Suprapubic skin (tissue), 4 donors: ENCODE data around the gene CNTN6. TPM values are rescaled to one million over a fixed set of nuclear protein-coding genes. Genes with fewer than 3 reads are reported as not detected.

Experiments
- DNase-seq, 2 donors: peaks; one replicate each; pipeline ENCODE4 v3.0.0-alpha.2; 2019; ENCODE audit warnings: low spot score in 2 of 2
- H3K27ac ChIP-seq: fragments of 200-600 bp; sonication (generic); one replicate; pipeline ENCODE4 v1.5.1; 2019
- H3K27me3 ChIP-seq: fragments of 200-600 bp; sonication (generic); one replicate; pipeline ENCODE4 v1.5.1; 2019
- H3K36me3 ChIP-seq: fragments of 200-600 bp; sonication (generic); one replicate; pipeline ENCODE4 v1.5.1; 2019
- H3K4me1 ChIP-seq: fragments of 200-600 bp; sonication (generic); one replicate; pipeline ENCODE4 v1.5.1; 2019
- H3K4me3 ChIP-seq: fragments of 200-600 bp; sonication (generic); one replicate; pipeline ENCODE4 v1.5.1; 2019; ENCODE audit warnings: mild to moderate bottlenecking
- H3K9me3 ChIP-seq: fragments of 200-600 bp; sonication (generic); one replicate; pipeline ENCODE4 v1.5.1; 2019
- CTCF ChIP-seq, 2 donors: fragments of 200-600 bp in 1 of 2; fragments of 450-650 bp in 1 of 2; sonication (generic) in 1 of 2; IDR thresholded peaks; one replicate each; pipeline ENCODE4 v1.5.1; 2016 to 2019; ENCODE audit warnings: antibody characterized with exemption in 2 of 2, mild to moderate bottlenecking in 1 of 2, moderate library complexity in 1 of 2
- EP300 ChIP-seq: sonication (generic); formaldehyde crosslinking; IDR thresholded peaks from one replicate; pipeline ENCODE4 v1.6.1; 2017; ENCODE audit warnings: antibody characterized with exemption
- POLR2A ChIP-seq, 2 donors: fragments of 450-650 bp; IDR thresholded peaks; one replicate each; pipeline ENCODE4 v1.6.1; 2017; ENCODE audit warnings: antibody characterized with exemption in 2 of 2, mild to moderate bottlenecking in 2 of 2, moderate library complexity in 2 of 2
- POLR2AphosphoS5 ChIP-seq, 3 donors: sonication (generic); formaldehyde crosslinking; IDR thresholded peaks; one replicate each; pipeline ENCODE4 v1.6.1; 2017; ENCODE audit warnings: antibody characterized with exemption in 3 of 3
- WGBS: methylation state at CpG from one replicate; pipeline ENCODE4 v1.1.5; 2018; 5-methylcytosine and 5-hydroxymethylcytosine counted together
- total RNA-seq, 4 donors: library from RNA; depleted of rRNA; stranded (reverse); fragments of >200 nt; gene quantifications; one replicate each; pipeline ENCODE4 v1.1.0, GENCODE V29; 2016

Gene CNTN6
- total RNA-seq, 4 donors from 2014 or later: not detected

GRCh38 chr3:1207904-1208303, 115.1 kb downstream of the CNTN6 start:
- DNase-seq: no peak
- 25% methylated on average over 2 of the region's 2 CpGs for WGBS

GRCh38 chr3:1214933-1215332, 122.1 kb downstream of the CNTN6 start:
- no peak for DNase-seq
- no peak overlapping the region for H3K4me3 ChIP-seq
- H3K27ac ChIP-seq: no peak overlapping the region
- no peaks in the 10 kb centered on the region for H3K27me3 ChIP-seq
- no peaks in the 10 kb centered on the region for H3K36me3 ChIP-seq
- 70% methylated on average over 3 of the region's 3 CpGs for WGBS
- no peaks in the 10 kb centered on the region for H3K4me1 ChIP-seq
- no peaks in the 10 kb centered on the region for H3K9me3 ChIP-seq
- no peak for TF ChIP-seq CTCF (IDR thresholded peaks at IDR 0.05)

More at GRCh38 chr3:1207904-1208303, 115.1 kb downstream of the CNTN6 start:
- no peaks in the 10 kb centered on the region for H3K4me1 ChIP-seq
- no peaks in the 10 kb centered on the region for H3K36me3 ChIP-seq
- no peak overlapping the region for H3K27ac ChIP-seq
- H3K4me3 ChIP-seq: no peak overlapping the region
- no peaks in the 10 kb centered on the region for H3K9me3 ChIP-seq
- H3K27me3 ChIP-seq: no peaks in the 10 kb centered on the region
- no peak for TF ChIP-seq POLR2A (IDR thresholded peaks at IDR 0.05)
- TF ChIP-seq CTCF (IDR thresholded peaks at IDR 0.05): no peak
- TF ChIP-seq EP300: no peak
- TF ChIP-seq POLR2AphosphoS5 (IDR thresholded peaks at IDR 0.05): no peak

- WGBS: 33% methylated on average over 1 of the region's 1 CpG
- Histone ChIP-seq H3K9me3 (no peaks in the 10 kb centered on the region), H3K27me3 (no peaks in the 10 kb centered on the region), H3K36me3 (no peaks in the 10 kb centered on the region), H3K4me1 (no peaks in the 10 kb centered on the region), H3K27ac (no peak overlapping the region), H3K4me3 (no peak overlapping the region)
- DNase-seq: no peak
- TF ChIP-seq POLR2AphosphoS5 (IDR thresholded peaks at IDR 0.05) (no peak), POLR2A (IDR thresholded peaks at IDR 0.05) (no peak), CTCF (IDR thresholded peaks at IDR 0.05) (no peak), EP300 (no peak)
These were observed 124.0 kb downstream of the CNTN6 start for GRCh38 chr3:1216856-1217255.

- no peak overlapping the region for H3K4me3 ChIP-seq
- H3K36me3 ChIP-seq: no peaks in the 10 kb centered on the region
- TF ChIP-seq POLR2A (IDR thresholded peaks at IDR 0.05): no peak
- no peak for TF ChIP-seq CTCF (IDR thresholded peaks at IDR 0.05)
- TF ChIP-seq POLR2AphosphoS5 (IDR thresholded peaks at IDR 0.05): no peak
- no peak for TF ChIP-seq EP300
- H3K27me3 ChIP-seq: no peaks in the 10 kb centered on the region
- 61% methylated on average over 3 of the region's 3 CpGs for WGBS
- no peaks in the 10 kb centered on the region for H3K4me1 ChIP-seq
- no peak overlapping the region for H3K27ac ChIP-seq
- no peaks in the 10 kb centered on the region for H3K9me3 ChIP-seq
- no peak for DNase-seq
These were observed 134.3 kb downstream of the CNTN6 start for GRCh38 chr3:1227111-1227510.

- no peak for DNase-seq
- no peaks in the 10 kb centered on the region for H3K36me3 ChIP-seq
- H3K27ac ChIP-seq: no peak overlapping the region
- WGBS: 68% methylated on average over 4 of the region's 4 CpGs
- H3K4me1 ChIP-seq: no peaks in the 10 kb centered on the region
- no peak overlapping the region for H3K4me3 ChIP-seq
- no peaks in the 10 kb centered on the region for H3K27me3 ChIP-seq
- H3K9me3 ChIP-seq: no peaks in the 10 kb centered on the region
- TF ChIP-seq CTCF (IDR thresholded peaks at IDR 0.05) (no peak), POLR2A (IDR thresholded peaks at IDR 0.05) (no peak), EP300 (no peak), POLR2AphosphoS5 (IDR thresholded peaks at IDR 0.05) (no peak)
These were observed 135.5 kb downstream of the CNTN6 start for GRCh38 chr3:1228289-1228688.
